HG03025 (cell line): ENCODE data around the gene KCTD10.
"Not testable (repeated sequence)": the region's sequence is repeated elsewhere in the genome, so short reads cannot be mapped to it uniquely, and the experiment has no call there.

Source experiments
- ATAC-seq: cut with Tn5 transposase; IDR thresholded peaks from one replicate; pipeline ENCODE4 v1.9.1; 2021; ENCODE audit warnings: mild to moderate bottlenecking, moderate library complexity; ENCODE audit not compliant: unreplicated experiment, low FRiP score

Gene KCTD10

DNA sequence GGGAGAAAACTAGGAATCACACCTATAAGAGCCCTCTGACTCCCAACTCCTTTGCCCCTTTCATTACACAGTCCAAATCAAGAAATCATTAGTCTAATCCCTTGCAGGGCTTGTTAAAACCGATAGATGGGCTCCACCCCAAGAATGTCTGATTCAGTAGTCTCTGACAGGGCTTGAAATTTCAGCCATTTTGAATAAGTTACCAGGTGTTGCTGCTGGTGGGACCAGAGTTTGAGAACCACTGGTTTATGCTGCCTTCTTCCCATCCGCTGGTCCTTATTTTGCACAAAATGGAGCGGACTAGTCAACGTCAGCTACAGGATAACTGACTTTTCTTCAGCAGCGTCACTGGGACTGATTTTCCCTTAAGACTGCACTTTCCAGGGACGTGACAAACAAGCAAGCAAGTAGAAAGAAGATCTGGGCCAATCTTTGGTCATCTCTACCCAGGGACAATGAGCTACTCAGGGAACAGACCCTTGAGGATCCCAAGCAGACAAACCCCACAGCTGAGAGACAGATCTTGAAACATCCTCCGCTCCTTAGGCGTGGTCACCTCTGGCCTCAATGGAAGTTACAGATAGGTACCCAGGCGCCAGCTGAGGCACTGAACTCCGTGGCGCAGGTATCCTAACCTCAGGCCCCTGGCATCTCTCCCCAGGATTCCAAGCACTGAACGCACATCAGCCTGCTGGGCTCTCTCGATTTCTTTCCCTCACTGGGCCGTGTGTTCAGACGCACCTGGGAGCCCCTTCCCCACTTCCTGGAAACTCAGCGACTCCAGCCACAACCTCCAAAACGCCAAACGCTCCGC is 900 bp downstream of the KCTD10 start:
- no peak for ATAC-seq

DNA sequence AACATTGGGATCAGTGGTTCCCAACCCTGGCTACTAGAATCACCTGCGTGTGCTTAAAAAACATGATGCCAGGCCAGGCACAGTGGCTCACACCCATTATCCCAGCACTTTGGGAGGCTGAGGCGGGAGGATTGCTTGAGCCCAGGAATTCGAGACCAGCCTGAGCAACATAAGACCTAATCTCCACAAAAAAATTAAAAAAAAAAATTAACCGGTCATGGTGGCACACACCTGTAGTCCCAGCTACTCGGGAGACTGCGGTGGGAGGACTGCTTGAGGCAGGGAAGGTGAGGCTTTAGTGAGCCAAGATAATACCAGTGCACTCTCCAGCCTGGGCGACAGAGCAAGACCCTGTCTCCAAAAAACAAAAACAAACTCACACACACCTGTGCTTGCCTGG is 2.0 kb downstream of the KCTD10 start:
- no peak for ATAC-seq

DNA sequence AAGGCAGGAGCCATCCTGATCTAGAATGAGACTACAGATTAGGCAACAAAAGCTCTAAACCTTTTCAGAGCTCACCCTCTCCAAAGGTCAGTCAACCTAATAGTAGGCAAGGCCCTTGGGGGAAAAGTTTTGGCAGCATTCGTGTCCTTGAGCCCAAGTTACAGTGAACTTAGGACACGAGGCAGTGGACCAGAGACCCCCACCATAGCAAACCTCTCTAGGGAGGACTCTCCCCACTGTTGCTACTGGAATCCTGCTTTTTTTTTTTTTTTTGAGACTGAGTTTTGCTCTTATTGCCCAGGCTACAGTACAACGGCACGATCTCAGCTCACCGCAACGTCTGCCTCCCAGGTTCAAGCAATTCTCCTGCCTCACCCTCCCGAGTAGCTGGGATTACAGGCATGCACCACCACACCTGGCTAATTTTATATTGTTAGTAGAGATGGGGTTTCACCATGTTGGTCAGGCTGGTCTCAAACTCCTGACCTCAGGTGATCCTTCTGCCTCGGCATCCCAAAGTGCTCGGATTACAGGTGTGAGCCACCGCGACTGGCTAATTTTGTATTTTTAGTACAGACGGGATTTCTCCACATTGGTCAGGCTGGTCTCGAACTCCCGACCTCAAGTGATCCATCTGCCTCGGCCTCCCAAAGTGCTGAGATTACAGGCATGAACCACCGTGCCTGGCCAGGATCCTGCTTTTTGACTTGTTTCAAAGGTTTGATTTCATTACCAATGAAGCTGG is 3.4 kb downstream of the KCTD10 start:
- not testable (repeated sequence) for ATAC-seq

DNA sequence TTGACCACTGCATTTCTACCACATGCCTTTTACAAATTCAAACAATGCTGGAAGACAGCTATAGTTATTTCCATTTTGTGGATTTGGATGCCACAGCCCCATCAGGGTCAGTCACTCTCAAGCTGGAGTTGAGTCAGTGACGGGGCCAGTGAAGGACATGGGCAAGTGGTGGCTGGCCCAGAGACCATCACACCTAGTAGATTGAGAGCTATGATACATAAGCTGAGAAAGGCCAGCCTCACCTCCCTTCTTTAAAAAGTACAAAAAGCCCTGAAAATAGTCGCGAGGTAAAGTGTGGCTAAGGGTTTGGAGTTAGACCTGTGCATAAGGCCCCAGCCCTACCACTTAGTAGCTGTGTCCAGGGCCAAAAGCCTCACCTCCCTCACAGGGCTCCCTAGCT is 4.1 kb downstream of the KCTD10 start:
- ATAC-seq = no peak

DNA sequence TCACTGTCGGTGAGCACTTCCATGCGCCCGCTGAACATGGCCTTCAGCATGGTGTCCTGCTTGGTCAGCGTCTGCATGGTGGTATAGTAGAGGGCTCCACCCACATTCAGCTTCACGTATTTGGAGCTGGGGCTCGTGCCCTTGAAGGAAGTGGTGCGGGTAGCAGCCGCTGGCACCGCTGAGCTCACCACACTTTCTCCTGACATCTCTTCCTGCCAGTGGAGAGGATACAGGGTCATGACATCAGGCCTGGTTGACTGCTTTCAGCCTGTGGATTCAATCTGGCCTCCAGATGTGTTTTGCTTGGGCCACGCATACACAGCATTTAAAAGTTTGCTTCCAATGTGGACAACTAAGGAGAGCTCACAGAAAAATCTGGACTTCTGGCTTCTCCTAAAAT is 7.6 kb downstream of the KCTD10 start:
- ATAC-seq = no peak

DNA sequence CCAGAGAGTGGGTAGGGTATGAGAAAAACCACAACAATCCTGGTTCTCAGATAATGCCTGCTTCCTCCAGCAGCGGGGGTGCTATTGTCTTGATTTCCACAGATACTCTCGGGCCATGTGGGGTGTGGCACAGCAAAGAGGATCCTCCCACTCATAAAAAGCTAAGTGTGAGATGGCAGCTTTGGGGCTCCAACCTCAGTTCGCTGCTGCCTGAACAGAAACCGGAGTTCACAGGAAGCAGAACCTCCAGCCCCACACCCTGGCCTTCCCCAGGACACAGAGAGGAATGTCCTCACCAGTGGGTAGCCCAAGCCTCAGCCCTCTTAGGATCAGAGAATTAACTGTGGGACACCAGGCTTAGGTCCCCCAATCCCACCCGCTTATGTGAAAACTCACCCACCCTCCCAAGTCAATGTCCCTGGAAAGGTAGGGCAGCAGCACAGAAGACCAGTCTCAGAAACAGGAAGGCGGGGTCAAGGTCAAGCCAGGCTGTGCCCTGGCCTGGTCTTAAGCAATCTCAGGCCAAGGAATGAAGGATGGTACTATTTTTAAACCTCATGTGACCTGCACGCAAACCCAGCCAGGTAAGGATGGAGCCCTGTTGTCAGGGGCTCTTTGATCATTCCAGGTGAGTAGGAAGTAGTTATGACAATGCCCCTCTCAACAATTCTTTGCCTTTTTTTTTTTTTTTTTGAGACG is 9.0 kb downstream of the KCTD10 start:
- ATAC-seq = no peak

DNA sequence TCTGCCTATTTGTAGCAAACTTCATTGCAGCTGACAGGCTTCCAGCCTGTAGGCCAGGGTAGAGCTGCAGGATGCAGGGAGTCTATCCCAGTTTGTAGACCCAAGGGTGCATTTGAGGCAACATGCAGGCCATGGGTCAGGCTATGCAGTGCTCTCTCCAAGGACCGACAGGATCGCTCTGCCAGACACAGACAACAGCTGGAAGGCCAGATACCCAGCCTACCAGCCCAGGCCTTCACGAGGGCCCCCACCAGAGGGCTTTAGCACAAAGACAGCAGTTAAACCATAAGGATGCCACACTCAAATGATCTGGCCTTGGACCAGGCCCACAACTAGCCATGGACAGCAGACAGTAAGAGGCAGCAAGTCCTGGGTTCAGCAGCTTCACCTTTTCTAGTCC is 10.3 kb downstream of the KCTD10 start:
- no peak for ATAC-seq

DNA sequence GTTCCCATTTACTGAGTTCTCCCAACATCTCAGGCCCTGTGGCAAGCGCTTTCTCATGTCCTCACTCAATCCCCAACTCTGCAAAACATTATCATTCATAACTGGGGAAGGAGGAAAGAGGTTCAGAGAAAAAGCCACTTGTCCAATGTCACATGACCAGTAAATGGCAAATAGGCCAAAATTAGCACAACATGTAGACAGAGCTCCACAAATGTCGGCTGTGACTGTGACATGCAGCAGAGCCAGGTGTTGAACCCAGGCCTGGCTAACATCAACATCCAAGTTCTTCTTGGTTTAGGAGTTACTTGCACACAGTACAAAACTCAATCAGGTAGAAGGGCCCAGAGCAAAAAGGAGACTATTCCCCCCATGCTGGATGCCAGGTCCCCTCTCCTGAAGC is 10.8 kb downstream of the KCTD10 start:
- ATAC-seq = no peak

DNA sequence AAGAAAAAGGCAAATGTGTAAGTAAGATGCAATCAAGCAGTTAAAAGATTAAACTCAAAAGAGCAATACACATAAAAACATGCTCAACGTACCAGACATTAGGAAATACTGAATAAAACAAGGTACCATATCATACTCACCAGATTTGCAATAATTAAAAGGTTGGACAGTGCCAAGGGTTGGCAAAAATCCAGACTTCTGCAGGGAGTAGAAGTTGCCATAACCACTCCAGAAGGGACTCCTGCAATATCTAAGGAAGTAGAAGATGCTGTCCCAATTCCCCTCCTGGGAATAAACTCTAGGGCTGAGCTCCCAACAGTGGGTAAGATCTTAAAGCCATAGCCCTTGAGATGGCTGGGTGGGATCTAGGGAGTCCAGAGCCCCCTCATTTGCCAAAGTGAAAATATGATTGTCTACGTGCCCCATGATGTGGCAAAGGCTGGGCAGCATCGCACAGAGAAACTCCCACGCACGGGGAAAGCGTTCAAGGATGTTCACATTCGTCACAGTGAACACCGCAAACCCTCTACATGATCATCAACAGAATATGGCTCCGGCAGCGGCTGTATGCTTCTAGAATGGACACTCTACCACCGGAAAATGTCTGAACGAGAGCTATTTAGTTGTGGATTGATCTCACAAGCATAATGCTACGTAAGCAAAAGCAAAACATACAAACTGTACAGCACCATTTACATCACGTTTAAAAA is 12.3 kb downstream of the KCTD10 start:
- no peak for ATAC-seq

DNA sequence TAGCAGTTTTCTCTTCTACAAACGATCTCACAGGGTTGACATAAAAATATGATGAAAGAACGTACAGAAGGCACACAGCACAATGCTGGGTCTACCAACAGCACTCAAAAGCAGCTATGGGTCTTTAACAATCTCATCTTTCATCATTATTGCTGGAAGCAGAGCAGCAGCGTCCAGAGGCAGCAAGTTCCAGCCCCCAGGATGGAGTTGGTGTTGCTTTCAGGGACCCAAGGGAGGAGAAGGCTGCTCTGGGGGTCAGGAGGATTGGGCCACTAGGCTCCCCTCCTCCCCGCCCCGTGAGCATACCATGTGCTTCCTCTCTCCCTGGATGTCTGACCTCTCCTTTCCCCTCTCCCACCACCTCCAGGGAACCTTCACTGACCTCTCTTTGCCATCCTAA is 13.3 kb downstream of the KCTD10 start:
- ATAC-seq = no peak

DNA sequence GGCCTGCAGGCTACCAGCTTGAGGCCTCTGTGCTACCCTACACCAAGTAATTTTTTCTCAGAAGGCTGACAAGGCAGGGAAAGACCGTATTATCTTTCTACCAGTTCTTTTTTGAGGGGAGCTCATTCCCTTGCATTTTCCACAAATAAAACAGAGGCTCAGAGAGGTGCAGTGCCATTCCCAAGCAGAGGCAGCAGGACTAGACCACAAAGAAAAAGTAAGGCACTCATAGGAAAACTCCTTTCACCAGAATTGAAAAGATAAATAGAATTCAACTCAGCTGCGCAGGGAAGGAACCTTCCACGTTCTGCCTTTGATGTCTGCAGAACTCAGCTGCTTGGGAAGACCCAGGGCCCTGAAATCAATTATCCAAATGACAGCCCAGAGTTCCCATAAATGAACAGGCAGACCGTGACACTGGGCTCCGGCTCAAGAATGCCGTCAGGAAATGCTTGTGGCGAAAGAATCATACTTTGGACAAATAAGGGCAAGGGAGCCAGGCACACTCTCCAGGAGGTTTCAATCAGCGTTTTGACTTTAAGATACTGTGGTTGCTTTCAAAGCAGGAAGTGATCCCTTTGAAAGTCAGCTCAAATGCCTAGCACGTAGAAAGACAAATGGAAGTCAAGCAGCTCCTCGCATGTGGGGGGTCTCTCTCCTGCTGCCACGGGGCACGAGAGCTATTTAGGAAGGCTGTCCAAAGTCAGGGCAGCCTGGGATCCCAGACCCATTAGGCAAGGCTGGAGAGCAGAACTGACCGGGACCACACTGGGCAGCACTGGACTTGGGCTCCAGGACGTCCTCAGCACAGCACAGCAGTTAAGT is 14.0 kb downstream of the KCTD10 start:
- no peak for ATAC-seq

DNA sequence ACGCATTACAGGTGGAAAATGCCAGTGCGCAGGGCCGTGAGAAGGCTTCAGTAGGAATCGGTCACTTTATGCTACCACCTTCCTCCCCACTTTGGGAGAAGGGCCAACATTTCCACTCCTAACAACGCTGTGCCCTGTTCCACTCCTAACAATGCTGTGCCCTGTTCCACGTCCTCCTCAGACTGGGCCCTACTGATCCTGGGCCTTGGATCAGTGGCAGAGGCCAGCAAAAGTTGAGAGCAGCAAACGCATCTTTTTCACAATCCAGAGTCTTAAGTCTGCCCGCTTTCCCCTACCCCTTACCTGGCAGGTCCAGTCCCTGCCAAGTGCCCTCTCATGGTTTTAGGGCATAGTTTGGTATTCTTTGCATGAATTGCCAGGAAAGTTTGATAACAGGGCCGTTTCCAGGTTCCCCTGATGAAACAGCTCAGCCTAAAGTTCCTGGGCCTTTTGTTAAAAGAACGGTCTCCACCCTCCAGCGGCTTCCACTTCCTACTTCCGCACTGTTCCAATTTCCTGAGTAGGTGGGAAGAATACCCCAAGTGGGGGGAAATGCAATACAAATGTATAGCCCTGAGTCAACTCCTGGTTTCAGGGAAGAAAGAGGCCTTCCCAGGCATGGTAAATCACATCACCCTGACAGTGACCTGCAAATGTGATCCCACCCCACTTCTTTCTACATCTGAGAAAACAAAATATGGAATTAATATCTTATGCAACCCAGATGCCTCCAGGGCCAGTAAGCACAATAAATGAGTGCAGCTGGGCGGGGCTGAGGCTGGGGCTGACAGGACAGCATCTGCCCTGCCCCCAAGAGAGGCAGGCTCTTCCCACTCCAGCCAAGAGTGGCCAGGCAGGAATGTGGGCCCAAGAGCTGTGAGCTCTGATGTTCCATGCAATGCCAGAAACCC is 15.0 kb downstream of the KCTD10 start:
- no peak for ATAC-seq

DNA sequence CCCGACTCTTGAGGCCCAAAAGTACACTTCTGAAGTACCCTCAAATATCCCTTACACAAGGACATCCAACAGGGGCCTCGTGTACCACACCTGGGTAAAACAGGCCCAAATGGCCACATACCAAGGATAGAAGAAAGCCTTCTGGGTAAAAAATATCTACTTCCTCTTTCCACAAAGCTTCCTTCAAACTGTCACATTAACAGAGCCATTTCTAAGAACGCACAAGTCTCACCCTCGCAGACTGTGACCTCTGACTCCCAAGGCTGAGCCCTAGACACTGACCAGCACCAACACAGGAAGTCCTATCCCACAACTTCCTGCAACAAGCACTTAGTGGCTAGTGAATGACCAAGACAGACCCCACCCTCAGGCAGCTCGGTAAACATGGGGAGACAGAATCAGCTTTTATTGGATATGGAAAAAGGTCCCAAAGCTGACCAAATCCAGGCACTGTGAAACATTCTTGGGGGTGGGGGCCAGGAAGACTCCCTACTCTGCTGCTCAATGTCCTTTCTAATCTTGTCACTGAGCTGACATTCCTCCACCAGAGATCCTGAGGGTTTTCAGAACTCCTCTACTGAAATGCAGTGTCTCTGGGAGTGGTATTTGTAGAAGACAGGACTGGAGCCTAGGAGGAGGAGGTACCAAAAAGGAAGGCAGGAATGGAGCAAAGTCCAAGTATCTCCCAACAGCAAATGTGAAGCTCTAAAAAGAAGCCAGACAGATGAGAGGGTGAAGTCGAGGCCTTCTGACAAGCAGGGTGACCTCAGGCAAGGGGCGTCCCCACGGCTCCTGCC is 15.9 kb downstream of the KCTD10 start:
- ATAC-seq = no peak

DNA sequence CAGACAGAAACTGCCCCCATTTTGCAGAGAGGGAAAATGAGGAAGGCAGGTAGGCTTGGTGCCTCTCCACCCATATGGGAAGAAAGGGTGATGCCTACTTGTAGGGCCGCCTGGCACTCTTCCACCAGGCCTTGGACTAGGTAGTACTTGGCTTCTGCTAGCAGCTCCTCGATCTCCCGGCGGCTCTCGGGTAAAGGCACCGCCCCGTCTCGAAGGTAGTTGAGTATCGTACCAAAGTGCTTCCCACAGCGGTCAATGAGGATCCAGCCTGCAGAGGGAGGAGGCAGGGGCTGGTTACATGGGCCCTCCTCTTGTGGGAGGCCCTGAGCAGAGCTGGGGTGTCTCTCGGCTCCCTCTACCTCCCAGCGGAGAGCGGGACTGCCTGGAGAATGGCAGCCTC is 16.6 kb downstream of the KCTD10 start:
- no peak for ATAC-seq

DNA sequence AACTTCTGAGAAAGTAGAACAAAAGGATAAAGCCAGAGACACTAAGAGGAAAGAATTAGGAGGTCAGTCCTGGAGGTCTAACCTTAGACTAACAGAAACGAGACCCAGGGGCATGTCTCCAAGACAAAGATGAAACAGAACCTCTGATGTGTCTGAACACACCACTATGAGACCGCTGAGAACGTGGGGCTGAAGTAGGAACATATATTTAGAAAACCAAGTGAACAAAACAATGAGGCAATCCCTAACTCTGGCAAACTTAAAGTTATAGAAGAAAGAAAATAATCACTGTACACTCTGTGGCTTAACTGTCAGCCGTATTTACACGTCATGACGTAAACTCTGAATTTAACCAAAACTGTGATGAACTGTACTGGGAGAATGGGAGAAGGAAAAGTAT is 17.9 kb downstream of the KCTD10 start:
- no peak for ATAC-seq

DNA sequence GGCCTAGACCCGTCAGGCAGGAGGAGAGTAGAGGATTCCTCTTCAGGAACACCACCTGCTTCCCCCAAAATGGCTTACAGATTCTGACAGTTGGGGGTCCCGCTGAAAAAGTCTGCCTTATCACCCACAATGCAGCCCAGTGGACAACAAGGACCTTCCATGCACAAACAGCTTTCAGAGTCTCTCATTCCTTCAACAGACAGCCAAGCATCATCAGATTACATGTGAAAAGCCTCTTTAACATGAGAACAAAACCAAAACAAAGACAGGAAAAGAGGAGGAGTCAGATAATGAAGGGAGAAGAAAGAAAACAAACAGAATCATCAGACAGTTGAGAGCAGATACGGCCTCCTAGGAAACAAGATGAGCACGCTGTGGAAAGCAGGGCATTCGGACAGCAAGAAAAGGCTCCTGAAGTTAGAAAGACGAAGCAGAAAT is 18.3 kb downstream of the KCTD10 start:
- no peak for ATAC-seq

DNA sequence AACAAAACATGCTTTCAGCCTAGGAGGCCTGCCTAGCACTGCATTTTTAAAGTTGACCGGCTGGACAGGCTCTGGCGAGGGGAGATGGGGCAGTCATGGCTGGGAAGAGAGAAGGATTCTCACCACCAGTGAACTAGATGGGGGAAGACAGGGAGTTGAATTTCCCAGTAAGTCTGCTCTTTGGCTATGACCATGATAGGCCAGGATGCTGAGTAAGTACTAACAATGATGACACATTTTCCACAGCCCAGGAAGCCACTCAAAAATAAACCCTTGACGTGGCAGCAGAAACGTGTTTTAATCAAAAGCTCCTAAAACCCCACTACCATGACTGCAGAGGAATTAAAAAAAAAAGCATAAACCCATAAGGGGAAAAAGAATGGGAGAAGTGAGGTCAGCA is 19.0 kb downstream of the KCTD10 start:
- no peak for ATAC-seq

DNA sequence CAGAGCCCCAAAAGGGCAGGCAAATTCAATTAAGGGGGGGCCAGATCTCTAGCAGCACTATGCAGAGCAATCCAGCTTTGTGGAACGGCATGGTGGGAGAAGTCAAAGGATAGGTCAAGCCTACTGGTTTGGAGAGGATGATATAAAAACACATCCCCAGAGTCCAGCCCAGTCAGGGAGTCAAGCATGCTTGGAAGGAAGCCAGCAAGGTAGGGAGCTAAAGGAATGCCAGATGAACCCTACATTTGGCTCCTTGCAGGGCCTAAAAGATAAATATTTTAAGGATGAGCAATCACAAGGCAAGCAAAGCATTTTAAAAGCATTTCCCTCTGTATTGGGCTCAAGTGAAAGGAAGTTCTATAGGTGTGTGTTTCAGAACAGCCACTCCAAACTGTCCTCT is 21.4 kb downstream of the KCTD10 start:
- no peak for ATAC-seq
